ENCODE measurements around the gene PLA2G4D.

GRCh38 chr15:42123546-42123945, 29.2 kb upstream of the PLA2G4D start:
- no peak for TF ChIP-seq ZFP3 (CRISPR knock-in tag; IDR thresholded peaks at IDR 0.05)
- no peak for TF ChIP-seq CSDC2 (CRISPR knock-in tag; IDR thresholded peaks at IDR 0.05)
- TF ChIP-seq TOX (CRISPR knock-in tag; IDR thresholded peaks at IDR 0.05; ENCODE audit: borderline replicate concordance), result no peak
- TF ChIP-seq TCF4 (CRISPR knock-in tag; IDR thresholded peaks at IDR 0.05; ENCODE audit: borderline replicate concordance), result no peak
- TF ChIP-seq ARNTL (CRISPR knock-in tag; IDR thresholded peaks at IDR 0.05; ENCODE audit: borderline replicate concordance, low read depth), result no peak
- no peak for TF ChIP-seq ISL1 (CRISPR knock-in tag; IDR thresholded peaks at IDR 0.05)
- no peak for TF ChIP-seq RARB (CRISPR knock-in tag; IDR thresholded peaks at IDR 0.05)
